Islet of Langerhans (tissue), 1 donor: ENCODE results near the gene TIGD7.

ENCODE experiments used
- FAIRE-seq: peaks from one replicate; lab custom pipeline; 2011; peaks lifted over from hg19 to GRCh38; lab: Jason Lieb, UNC

Gene TIGD7, protein sequence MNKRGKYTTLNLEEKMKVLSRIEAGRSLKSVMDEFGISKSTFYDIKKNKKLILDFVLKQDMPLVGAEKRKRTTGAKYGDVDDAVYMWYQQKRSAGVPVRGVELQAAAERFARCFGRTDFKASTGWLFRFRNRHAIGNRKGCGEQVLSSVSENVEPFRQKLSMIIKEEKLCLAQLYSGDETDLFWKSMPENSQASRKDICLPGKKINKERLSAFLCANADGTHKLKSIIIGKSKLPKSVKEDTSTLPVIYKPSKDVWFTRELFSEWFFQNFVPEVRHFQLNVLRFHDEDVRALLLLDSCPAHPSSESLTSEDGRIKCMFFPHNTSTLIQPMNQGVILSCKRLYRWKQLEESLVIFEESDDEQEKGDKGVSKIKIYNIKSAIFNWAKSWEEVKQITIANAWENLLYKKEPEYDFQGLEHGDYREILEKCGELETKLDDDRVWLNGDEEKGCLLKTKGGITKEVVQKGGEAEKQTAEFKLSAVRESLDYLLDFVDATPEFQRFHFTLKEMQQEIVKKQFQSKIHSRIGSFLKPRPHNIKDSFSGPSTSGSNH

DNA sequence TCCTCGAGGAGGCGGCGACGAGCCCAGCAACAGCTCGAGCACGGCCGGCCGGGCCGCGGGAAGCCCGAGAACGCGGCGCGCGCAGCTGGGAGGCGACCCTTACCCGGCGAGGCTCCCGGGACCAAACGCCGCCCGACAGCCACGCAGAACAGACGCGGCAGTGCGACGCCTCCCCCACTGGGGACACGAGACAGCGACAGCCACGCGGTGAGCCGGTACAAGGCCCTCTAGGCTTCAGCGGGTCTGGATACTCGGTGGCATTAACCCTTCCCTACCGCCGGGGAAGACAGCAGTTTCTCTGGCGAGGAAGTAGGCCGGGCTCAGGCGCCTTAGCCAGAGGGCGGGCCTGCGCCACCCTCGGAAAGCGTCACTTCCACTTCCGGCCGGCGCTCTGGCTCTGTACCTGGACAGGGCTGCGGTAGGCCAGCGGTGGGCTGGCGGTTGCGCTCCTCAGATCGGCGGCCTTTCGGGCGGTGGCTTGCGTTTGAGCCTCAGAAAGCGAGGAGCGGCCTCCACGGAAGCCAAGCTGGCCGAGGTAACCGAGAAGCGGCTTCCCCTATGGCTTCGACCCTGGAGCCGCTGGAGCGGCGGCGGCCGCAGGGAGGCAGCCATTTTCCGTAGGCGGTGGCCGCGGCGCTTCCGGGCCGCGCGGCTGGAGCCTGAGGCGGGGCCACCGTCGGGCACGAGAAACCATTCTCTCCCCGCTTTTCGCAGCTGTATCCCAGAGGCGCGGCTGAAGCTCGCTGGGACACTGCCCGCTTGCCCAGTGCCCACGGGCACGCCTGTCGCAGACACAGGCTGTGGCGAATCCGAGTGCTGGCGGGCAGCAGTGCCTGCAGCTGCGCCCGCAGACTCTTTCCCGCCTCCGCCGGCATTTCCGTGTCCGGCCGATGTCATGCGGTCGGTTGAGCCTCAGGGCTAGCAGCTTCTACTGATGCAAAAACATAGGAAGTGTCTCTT, at the start of gene TIGD7, which contains the start of gene ZNF75A:
Gene TIGD7 (minus strand): TSS at position 322 of the 960 bp plus-strand sequence. CDS start 4,816 bp downstream, outside the sequence.
Gene ZNF75A (plus strand): TSS at position 389 of the 960 bp plus-strand sequence. CDS start 2,932 bp downstream, outside the sequence.
- no peak for FAIRE-seq

DNA sequence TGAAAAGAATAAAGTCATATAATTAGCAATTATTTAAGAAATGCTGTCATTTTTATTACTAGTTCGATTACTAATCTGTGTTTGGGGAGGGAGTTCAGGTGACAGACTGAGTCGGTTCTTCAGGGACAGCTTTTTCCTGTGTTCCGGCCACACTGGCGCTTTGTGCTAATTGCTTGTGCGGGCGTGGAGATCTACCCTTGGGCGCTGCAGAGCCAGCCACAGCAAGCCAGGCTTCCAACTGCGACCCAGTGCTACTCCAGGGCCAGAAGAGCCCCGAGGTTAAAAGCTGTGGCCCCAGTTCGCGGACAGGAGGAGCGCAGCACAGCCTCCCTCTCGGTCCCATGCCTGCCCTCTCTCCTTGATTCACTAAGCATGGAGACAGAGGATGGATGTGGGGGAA, 43.9 kb upstream of the TIGD7 start:
- no peak for FAIRE-seq

DNA sequence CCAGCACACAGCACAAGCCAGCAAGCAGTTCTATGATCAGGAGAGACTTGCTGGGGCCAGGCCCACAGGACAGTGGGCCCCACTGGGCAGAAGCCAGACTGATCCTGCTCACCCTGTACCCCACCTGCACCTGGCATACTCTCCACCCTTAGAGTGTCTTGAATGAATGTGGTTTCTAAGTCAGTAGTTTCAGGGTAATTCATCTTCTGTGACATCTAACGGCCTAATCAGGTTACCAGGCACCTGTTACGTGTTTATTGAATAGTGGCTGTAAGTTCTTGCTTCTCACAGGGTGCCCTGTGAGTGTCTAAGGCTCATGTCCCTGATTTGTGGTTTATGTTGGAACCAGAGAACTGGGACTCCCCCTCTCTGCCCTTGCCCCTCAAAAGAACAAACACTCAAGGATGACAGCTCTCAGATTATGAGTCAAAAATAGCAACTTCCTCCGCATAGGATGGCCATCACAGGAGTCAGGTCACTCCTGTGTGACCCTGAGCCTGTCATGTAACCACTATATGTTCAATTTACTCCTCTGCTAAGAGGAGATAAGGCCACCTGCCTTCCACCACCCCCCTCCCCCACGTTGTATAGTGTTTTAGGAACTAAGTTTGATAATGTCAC, 43.4 kb upstream of the TIGD7 start:
- no peak for FAIRE-seq

DNA sequence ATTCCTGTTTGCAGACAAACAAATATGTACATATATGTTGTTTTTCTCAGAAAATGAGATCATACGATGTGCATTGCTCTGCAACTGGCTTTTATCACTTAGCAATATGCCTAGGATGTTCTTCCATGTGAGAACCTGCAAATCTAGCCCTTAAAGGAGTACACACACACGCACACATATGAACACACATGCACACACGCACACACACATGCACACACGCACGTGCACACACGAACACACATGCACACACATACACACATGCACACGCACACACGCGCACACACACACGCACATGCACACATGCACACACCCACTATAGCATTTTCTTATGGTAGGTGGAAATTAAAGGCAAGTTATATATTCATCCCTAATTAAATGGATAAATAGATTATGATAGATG, 42.4 kb upstream of the TIGD7 start:
- no peak for FAIRE-seq

DNA sequence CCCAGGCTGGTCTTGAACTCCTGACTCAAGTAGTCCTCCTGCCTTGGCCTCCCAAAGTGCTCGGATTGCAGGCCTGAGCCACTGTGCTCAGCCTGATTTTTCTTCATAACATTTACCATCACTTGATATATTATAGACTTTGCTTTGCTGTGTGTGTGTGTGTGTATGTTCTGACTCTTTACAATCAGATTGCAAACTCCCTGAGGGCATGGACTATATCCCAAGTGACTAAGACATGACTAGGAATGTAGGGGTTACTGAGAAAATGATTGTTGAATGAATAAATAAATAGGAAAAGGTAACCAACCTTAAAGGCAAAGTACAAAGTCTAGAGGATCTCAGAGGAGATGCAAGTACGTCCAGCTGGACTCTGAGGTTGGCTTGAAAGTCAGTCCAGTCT, 40.8 kb upstream of the TIGD7 start:
- no peak for FAIRE-seq

DNA sequence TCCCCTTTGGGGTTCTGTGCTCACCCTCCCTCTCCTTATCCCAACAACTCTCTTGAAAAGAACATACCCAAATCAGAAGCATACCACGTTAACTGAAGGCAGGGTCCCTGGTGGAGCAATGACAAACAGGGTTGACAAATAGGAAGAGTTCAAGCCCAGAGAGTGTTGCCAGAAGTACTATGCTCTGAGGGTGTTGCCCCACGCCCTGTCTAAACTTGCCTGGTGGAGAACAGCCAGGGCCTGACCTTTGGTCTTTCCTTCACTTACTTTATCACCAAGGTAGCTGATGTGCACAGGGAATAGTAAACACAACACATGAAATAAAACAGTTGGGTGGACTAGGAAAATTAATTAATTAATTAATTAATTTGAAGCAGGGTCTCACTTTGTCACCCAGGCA, 23.4 kb upstream of the TIGD7 start:
- FAIRE-seq = no peak

DNA sequence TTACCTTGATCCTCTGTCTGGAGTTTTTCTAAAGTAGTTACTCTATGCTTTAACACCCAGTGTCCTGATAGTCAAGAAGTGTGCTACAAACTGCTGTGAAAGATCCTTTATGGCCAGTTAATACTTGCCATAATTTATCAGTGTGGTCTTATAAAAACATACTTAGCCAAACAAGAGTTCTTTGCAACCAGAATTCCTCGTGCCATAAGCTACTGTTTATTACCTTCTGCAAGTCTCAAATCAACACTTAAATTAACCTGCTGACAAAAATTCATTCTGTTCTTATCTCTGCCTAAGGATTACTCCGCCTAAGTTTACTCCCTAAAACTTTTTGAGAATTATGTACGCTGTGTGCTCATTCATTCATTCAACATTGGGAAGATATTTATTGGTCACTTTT, 22.9 kb upstream of the TIGD7 start:
- no peak for FAIRE-seq

DNA sequence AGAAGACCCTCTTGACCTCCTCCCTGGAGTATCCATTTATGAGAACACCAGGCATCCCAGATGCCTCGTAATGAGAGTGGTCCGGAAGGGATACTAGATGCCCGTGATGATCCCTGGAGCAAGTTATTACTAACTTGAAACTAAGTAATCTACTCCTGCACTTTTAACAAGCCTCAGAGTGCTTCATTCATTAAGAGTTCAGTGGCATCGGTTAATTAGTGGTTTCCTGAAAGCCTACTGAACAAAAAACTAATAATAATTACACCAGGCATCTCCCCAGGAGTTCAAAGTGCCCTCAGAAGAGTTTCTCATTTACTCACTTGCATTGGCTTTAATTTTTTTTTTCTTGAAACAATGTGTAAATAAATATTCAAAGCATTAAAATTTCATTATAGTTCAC, 22.3 kb upstream of the TIGD7 start:
- FAIRE-seq = no peak

DNA sequence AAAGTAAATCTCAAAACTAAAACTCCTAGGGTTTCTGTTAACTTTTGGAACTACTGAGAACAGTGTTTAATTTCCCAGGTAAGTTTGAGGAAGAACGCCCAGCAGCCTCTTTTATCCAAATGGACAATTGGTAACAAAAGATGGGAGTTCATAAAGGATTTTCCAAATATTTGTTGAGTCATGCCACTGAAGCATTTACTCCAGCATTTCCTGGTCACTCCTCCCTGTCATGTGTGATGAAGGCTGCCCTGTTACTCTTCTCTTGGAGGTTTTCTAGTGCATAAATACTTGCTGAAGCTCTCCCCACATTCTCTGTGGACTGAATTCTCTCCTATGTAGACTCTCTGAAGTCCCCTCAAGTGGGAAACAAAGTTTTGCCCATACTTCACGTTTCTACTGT, 16.6 kb upstream of the TIGD7 start:
- FAIRE-seq = no peak

DNA sequence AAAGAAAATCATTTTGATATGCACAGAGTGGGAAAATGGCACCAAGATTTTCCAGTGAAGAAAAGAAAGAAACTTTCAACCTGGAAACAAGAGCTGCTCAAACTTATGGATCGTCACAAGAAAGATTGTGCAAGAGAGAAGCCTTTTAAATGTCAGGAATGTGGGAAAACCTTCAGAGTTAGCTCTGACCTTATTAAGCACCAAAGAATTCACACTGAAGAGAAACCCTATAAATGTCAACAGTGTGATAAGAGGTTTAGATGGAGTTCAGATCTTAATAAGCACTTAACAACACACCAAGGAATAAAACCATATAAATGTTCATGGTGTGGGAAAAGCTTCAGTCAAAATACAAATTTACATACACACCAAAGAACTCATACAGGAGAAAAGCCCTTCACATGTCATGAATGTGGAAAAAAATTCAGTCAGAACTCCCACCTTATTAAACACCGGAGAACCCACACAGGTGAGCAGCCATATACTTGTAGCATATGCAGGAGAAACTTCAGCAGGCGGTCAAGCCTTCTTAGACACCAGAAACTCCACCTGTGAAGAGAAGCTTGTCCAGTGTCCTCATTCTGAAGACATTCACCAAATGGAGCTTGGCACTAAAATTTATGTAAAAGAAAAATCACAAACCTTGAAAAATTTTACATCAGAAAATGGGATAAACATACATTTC, 12.2 kb upstream of the TIGD7 start:
- no peak for FAIRE-seq

DNA sequence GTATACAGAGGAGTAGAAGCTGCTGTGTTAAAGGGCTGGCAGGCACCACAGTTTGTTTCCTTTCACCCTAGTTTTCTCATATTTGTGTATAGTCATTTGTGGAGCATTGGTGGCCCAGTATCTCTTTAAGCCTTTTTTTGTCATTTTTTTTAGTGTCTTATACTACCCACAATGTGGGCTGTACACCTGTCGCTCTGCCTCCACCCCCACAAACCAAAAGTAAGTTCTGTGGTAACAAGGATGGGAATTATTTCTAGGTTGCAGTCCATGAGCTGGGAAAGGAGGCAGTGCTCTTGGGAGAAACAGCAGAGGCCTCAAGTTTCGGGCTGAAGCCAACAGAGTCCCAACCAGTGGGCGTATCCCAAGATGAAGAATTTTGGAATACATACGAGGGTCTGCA, 6.3 kb upstream of the TIGD7 start:
- FAIRE-seq = no peak

DNA sequence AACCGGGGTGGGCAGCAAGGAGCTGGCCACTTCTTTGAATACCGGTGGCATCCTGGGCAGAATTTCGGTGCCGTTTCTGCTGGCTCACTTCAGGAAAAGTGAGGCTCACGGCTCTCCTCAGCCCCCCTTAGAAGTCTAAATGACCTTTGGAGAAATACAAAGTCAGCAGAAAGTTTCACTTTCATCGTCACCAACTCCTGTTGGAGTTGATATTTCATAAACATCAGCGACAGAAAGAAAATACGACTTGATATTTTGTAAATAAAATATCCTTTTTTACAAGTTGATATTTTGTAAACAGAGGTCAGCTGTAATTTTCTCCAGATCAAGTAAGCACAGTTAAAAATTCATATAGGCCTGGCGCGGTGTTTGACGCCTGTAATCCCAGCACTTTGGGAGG, 848 bp upstream of the TIGD7 start:
- no peak for FAIRE-seq

DNA sequence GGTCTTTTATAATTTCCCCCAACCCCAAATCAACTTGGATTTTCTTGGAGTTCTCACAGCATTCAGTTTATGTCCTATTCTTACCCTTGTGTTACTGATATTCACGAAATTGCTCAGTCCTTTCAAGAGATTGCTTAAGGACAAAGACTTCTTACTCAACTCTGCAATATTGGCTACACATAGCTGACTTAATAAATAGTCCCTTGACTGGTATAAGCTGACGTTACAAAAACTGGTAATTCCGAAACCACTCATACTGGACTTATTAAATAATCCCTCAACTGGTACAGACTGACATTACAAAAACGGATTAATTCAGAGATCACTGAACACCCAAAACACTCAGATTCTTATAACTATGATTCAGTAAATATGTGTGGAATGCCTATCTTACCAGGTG, 860 bp downstream of the TIGD7 start:
- no peak for FAIRE-seq

DNA sequence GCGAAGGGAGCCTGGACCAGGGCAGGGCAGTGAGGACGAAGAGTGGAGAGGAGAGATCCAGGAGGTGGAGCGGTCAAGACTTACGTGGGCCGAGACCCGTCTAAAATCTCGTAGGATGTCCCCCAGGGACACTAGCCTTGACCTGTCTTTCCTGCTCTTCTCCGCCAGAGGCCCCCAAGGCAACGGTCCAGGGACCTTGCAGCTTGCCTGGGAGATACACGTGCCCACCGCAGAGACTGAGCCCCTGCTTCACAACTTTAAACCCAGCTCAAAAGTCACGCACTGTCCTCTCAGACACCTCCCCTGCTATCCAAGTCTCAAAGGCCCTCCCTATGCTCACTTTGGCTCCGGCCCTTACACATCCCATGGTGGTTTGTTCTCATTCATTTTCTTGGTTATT, 9.4 kb downstream of the TIGD7 start:
- no peak for FAIRE-seq

DNA sequence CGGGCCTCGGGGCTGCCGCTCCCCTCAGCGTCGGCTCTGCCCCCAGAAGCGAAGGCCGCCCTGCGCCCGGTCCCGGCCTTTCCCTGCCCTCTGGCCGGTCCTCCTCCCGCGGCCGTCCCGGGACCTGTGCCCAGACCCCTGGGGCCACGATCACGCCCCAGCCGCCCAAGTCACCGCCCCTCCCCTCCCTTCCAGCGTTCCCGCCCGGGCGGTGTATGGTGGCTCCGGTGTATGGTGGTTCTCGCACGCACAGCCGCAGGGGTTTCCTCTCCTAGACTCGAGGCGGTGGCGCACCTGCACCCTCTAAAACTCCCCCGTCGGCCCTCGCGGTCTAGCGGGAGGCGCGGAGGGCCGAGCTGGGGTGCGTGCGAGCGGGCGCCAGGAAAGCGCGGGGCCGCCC, 10.0 kb downstream of the TIGD7 start:
- no peak for FAIRE-seq

DNA sequence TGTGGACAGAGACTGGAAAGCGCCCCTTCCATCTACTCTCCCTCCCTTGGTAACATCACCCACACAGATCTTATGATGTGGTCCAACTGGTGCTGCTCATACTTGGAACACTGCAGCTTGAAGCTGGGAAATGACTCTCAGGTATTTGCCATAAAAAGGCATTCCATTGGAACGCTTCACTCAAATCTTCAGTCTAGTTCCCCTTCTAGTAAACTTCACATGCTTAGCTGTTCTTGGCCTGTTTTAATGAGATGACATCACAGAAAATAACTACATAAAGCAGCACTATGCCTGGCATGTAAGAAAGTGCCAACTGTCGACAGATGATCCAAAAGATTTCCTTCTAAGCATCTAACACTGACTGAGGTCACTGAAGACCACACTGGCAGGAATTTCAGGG, 12.6 kb downstream of the TIGD7 start:
- no peak for FAIRE-seq

DNA sequence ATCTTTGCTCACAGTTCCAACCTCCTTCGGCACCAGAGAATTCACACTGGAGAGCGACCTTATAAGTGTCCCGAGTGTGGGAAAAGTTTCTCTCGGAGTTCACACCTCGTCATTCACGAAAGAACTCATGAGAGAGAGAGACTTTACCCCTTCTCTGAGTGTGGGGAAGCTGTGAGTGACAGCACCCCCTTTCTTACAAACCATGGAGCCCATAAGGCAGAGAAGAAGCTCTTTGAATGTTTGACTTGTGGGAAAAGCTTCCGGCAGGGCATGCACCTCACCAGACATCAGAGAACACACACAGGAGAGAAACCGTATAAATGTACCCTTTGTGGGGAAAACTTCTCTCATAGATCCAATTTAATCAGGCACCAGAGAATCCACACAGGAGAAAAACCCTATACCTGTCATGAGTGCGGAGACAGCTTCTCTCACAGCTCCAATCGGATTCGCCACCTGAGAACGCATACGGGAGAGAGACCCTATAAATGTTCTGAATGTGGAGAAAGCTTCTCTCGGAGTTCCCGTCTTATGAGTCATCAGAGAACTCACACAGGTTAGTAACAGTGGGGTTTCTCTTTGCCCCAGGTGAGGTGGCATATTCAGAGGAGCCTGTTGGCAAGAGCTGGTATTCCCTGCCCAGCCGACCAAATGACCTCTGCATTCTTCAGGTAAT, 15.1 kb downstream of the TIGD7 start:
- FAIRE-seq = no peak

DNA sequence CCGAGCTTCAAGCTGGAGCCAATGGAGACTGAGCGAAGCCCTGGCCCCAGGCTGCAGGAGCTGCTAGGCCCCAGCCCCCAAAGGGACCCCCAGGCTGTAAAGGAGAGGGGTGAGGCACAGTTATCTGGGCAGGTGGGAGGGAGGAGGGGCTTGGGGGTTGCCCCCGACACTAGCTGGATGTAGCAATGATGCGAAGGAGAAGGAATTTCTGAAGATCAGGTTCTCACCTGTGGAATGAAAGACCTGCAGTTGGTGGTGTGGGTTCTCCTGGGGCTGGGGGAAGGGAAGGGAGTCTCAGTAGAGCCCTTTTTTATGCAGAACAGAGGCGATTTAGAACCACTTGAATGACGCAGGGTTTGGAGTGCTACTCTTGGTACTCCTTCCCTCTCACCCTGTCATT, 20.1 kb downstream of the TIGD7 start:
- FAIRE-seq = no peak

DNA sequence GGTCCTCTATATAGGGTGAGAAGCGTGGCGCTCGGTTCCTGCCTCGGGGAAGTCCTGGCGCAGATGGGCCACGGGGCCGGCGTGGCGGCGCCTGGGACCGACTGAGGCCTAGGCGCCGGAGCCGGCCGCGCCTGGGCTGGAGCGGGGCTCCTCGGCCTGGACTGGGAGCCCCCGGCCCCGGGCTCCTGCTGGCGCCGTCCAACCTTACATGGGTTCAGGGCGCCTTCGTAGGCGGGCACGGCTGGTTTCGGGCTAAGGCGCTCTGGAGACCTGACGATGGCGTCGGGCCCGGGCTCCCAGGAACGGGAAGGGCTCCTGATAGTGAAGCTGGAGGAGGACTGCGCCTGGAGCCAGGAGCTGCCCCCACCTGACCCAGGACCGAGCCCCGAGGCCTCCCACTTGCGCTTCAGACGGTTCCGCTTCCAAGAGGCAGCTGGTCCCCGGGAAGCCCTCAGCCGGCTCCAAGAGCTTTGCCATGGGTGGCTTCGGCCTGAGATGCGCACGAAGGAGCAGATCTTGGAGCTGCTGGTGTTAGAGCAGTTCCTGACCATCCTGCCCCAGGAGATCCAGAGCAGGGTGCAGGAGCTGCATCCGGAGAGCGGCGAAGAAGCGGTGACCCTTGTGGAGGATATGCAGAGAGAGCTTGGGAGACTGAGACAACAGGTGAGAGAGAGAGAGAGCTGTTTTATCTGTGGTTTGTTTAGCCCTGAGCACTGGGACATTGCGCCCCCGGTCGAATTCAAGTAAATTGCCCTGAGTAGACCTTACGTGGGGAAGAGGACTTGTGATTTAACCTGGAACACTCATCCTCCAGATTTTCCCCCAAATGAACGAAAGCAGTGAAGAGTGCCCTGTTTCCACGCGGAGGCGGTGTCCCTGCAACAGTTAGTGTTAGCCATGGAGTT, 21.4 kb downstream of the TIGD7 start:
- no peak for FAIRE-seq
